Stimulated activated CD8-positive, alpha-beta memory T cell treated with anti-CD3 and anti-CD28 coated beads, Interleukin-12 subunit alpha, Interleukin-12 subunit beta, amount 100 ng/mL, for 24 hours (primary cell): Measurements from ENCODE around the gene AKAP13.
"Not testable (repeated sequence)": the region's sequence is repeated elsewhere in the genome, so short reads cannot be mapped to it uniquely, and the experiment has no call there.

ENCODE experiments used
- DNase-seq: peaks from one replicate; pipeline ENCODE4 v3.0.0-alpha.2; 2020; ENCODE audit errors: extremely low read depth

AKAP13 gene

GRCh38 chr15:85625166-85625830, 244.9 kb downstream of the AKAP13 start:
- DNase-seq = no peak

GRCh38 chr15:85625856-85626255, 245.5 kb downstream of the AKAP13 start:
- no peak for DNase-seq

- no peak for DNase-seq
Observed at GRCh38 chr15:85627213-85627935, 247.0 kb downstream of the AKAP13 start.

GRCh38 chr15:85630311-85630710, 249.9 kb downstream of the AKAP13 start:
- DNase-seq = no peak

- DNase-seq = no peak
Observed at GRCh38 chr15:85631018-85631417, 250.6 kb downstream of the AKAP13 start.

- DNase-seq = no peak
Observed at GRCh38 chr15:85632014-85632413, 251.6 kb downstream of the AKAP13 start.

GRCh38 chr15:85633859-85634258, 253.5 kb downstream of the AKAP13 start:
- DNase-seq = no peak

GRCh38 chr15:85636351-85636750, 255.9 kb downstream of the AKAP13 start:
- DNase-seq = no peak

GRCh38 chr15:85639752-85640381, 259.5 kb downstream of the AKAP13 start:
- DNase-seq = no peak

GRCh38 chr15:85642065-85642692, 261.8 kb downstream of the AKAP13 start:
- DNase-seq = no peak

GRCh38 chr15:85642693-85643066, 262.3 kb downstream of the AKAP13 start:
- no peak for DNase-seq

GRCh38 chr15:85646538-85647091, 266.2 kb downstream of the AKAP13 start:
- DNase-seq = no peak

GRCh38 chr15:85649372-85649771, 269.0 kb downstream of the AKAP13 start:
- DNase-seq = no peak

- DNase-seq = no peak
Observed at GRCh38 chr15:85651548-85651947, 271.1 kb downstream of the AKAP13 start.

- DNase-seq = no peak
Observed at GRCh38 chr15:85652457-85652856, 272.1 kb downstream of the AKAP13 start.

- DNase-seq = no peak
Observed at GRCh38 chr15:85657132-85657531, 276.7 kb downstream of the AKAP13 start.

GRCh38 chr15:85658816-85659215, 278.4 kb downstream of the AKAP13 start:
- DNase-seq = no peak

GRCh38 chr15:85661859-85662258, 281.5 kb downstream of the AKAP13 start:
- DNase-seq = no peak

GRCh38 chr15:85665677-85666076, 285.3 kb downstream of the AKAP13 start:
- DNase-seq = not testable (repeated sequence)

- no peak for DNase-seq
Observed at GRCh38 chr15:85667491-85668424, 287.4 kb downstream of the AKAP13 start.

GRCh38 chr15:85671156-85671555, 290.8 kb downstream of the AKAP13 start:
- no peak for DNase-seq
